Esophagus muscularis mucosa (tissue), 4 donors: Measurements from ENCODE around the gene ADSL. TPM values are rescaled to one million over a fixed set of nuclear protein-coding genes. Genes with fewer than 3 reads are reported as not detected.

Experiments
- DNase-seq: peaks from one replicate; pipeline ENCODE4 v3.0.0-alpha.2; 2017; ENCODE audit errors: extremely low spot score
- H3K27ac ChIP-seq, 4 donors: fragments of 200-600 bp; sonication (generic); replicated peaks in 1 of 4; 1 replicate in 3 of 4; 2 replicates in 1 of 4; pipeline ENCODE4 v1.5.1; 2016 to 2019; ENCODE audit warnings: mild to moderate bottlenecking in 1 of 4
- H3K27me3 ChIP-seq, 4 donors: fragments of 200-600 bp; sonication (generic); one replicate each; pipeline versions ENCODE4 v1.5.1 to v1.6.0; 2016 to 2019
- H3K36me3 ChIP-seq, 4 donors: fragments of 200-600 bp; sonication (generic); one replicate each; pipeline ENCODE4 v1.5.1; 2016 to 2019
- H3K4me1 ChIP-seq, 4 donors: fragments of 200-600 bp; sonication (generic); one replicate each; pipeline ENCODE4 v1.5.1; 2016 to 2019
- H3K4me3 ChIP-seq, 4 donors: fragments of 200-600 bp; sonication (generic); 1 replicate in 2 of 4; 2 replicates in 2 of 4; pipeline ENCODE4 v1.5.1; 2016 to 2019; ENCODE audit warnings: mild to moderate bottlenecking in 4 of 4, moderate library complexity in 1 of 4
- H3K9me3 ChIP-seq, 4 donors: fragments of 200-600 bp; sonication (generic); 1 replicate in 3 of 4; 2 replicates in 1 of 4; pipeline ENCODE4 v1.5.1; 2016 to 2019
- EP300 ChIP-seq: sonication (generic); formaldehyde crosslinking; IDR thresholded peaks from one replicate; pipeline ENCODE4 v1.6.1; 2017; ENCODE audit warnings: antibody characterized with exemption
- POLR2A ChIP-seq: fragments of 450-650 bp; IDR thresholded peaks from one replicate; pipeline ENCODE4 v1.6.1; 2017; ENCODE audit warnings: antibody characterized with exemption, moderate library complexity, mild to moderate bottlenecking, low read depth
- POLR2AphosphoS5 ChIP-seq, 2 donors: sonication (generic); formaldehyde crosslinking; IDR thresholded peaks; one replicate each; pipeline ENCODE4 v1.6.1; 2017; ENCODE audit warnings: antibody characterized with exemption in 2 of 2
- WGBS: methylation state at CpG from one replicate; pipeline ENCODE4 v1.1.5; 2018; 5-methylcytosine and 5-hydroxymethylcytosine counted together
- intact Hi-C: fragments of 100-400 bp; cut with DNase I; formaldehyde crosslinking; loops from one replicate; pipeline ENCODE4 v1.15.1; 2023
- total RNA-seq, 4 donors: library from RNA; depleted of rRNA; stranded (reverse); fragments of >200 nt; gene quantifications; one replicate each; pipeline versions ENCODE4 v1.1.0 to v1.2.1, GENCODE V29; 2016
- TF ChIP-seq, protein P1 (sequence below), 3 experiments: fragments of 200-600 bp in 2 of 3; fragments of 450-650 bp in 1 of 3; sonication (generic) in 2 of 3; IDR thresholded peaks; one replicate each; pipeline ENCODE4 v1.5.1; 2017 to 2019; ENCODE audit warnings: antibody characterized with exemption in 3 of 3, mild to moderate bottlenecking in 2 of 3, moderate library complexity in 1 of 3

ADSL gene
- total RNA-seq, 4 donors from 2014 or later, result 58.7 to 91.1 (median 76.3) TPM

DNA sequence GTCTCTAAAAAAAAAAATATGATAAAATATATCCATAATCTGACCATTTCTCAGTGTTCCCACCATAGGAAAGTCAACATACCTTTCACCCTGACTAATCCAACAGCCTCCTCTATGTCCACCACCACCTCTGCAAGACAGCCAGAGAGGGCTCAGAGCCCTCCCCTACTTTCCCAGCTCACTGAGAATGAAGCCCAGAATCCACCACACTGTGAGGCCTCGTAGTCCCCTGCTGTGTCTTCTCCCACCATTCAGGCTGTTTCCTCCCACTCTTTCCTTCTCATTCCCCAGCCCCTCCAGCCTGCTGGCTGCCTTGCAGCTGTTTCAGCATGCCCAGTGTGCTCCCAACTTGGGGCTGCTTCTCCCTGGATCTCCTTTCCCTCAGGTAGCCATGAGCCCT, 51.1 kb downstream of the ADSL start:
- DNase-seq, result no peak
- no peak overlapping the region for H3K27ac ChIP-seq
- no peaks in the 10 kb centered on the region for H3K27me3 ChIP-seq
- no peaks in the 10 kb centered on the region for H3K9me3 ChIP-seq
- WGBS, result 60% methylated on average over 1 of the region's 1 CpG
- peaks cover 0 to 18% (median 14%) of the 10 kb centered on the region in 4 donors for H3K4me1 ChIP-seq
- H3K36me3 ChIP-seq, result peaks cover 0 to 28% (median 22%) of the 10 kb centered on the region in 4 donors
- no peak overlapping the region for H3K4me3 ChIP-seq
- intact Hi-C loops, result no loop called here
- TF ChIP-seq POLR2AphosphoS5 (IDR thresholded peaks at IDR 0.05) (no peak), POLR2A (no peak), EP300 (no peak)
- TF ChIP-seq, protein P1, sequence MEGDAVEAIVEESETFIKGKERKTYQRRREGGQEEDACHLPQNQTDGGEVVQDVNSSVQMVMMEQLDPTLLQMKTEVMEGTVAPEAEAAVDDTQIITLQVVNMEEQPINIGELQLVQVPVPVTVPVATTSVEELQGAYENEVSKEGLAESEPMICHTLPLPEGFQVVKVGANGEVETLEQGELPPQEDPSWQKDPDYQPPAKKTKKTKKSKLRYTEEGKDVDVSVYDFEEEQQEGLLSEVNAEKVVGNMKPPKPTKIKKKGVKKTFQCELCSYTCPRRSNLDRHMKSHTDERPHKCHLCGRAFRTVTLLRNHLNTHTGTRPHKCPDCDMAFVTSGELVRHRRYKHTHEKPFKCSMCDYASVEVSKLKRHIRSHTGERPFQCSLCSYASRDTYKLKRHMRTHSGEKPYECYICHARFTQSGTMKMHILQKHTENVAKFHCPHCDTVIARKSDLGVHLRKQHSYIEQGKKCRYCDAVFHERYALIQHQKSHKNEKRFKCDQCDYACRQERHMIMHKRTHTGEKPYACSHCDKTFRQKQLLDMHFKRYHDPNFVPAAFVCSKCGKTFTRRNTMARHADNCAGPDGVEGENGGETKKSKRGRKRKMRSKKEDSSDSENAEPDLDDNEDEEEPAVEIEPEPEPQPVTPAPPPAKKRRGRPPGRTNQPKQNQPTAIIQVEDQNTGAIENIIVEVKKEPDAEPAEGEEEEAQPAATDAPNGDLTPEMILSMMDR (IDR thresholded peaks at IDR 0.05), result no peak

DNA sequence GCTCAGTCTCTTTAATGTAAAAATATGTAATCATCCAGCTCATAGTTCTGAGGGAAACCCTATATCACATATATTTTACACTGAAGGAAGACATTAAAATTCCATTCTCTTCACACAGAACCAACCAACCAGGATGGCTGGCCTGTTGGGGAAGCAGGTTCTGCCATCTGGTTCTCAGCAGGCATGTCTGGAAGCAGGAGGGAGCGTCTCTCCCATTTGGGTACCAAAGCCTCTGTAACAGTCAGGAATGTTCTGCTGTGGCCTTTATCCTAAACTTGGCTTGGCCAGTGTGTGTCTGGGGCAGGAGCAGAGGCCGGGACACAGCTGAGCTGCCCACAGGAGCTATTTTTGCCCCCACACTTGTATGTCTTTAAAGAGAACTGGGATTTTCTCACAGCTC, 53.3 kb downstream of the ADSL start:
- Histone ChIP-seq H3K27ac (no peak overlapping the region), H3K36me3 (peaks cover 2 to 49% (median 38%) of the 10 kb centered on the region in 4 donors), H3K9me3 (no peaks in the 10 kb centered on the region), H3K27me3 (no peaks in the 10 kb centered on the region), H3K4me1 (peaks cover 0 to 15% (median 8%) of the 10 kb centered on the region in 4 donors), H3K4me3 (no peak overlapping the region)
- intact Hi-C loops, result no loop called here
- WGBS, result 83% methylated on average over 2 of the region's 2 CpGs
- DNase-seq, result no peak
- no peak for TF ChIP-seq POLR2AphosphoS5 (IDR thresholded peaks at IDR 0.05)
- TF ChIP-seq POLR2A, result no peak

DNA sequence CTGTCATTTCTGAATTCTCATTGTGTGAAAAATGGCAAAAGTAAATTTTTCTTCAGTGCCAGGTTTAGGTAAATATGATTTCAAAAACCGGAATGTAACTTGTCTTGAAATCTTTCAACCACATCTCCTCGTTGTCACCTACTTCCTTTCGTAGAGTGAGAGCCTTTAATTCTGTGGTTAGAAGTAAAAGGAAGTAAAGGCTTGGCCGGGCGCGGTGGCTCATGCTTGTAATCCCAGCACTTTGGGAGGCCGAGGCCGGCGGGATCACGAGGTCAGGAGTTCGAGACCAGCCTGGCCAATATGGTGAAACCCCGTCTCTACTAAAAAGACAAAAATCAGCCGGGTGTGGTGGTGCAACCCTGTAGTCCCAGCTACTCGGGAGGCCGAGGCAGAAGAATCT, 53.9 kb downstream of the ADSL start:
- intact Hi-C loops, result no loop called here
- H3K36me3 ChIP-seq, result peaks cover 8 to 54% (median 43%) of the 10 kb centered on the region in 4 donors
- WGBS, result 88% methylated on average over 15 of the region's 15 CpGs
- TF ChIP-seq EP300 (no peak), POLR2A (no peak), POLR2AphosphoS5 (IDR thresholded peaks at IDR 0.05) (no peak)
- TF ChIP-seq, protein P1 (IDR thresholded peaks at IDR 0.05), result no peak
- H3K4me3 ChIP-seq, result no peak overlapping the region
- no peaks in the 10 kb centered on the region for H3K27me3 ChIP-seq
- no peak overlapping the region for H3K27ac ChIP-seq
- H3K4me1 ChIP-seq, result peaks cover 0 to 15% (median 8%) of the 10 kb centered on the region in 4 donors
- H3K9me3 ChIP-seq, result no peaks in the 10 kb centered on the region
- no peak for DNase-seq

DNA sequence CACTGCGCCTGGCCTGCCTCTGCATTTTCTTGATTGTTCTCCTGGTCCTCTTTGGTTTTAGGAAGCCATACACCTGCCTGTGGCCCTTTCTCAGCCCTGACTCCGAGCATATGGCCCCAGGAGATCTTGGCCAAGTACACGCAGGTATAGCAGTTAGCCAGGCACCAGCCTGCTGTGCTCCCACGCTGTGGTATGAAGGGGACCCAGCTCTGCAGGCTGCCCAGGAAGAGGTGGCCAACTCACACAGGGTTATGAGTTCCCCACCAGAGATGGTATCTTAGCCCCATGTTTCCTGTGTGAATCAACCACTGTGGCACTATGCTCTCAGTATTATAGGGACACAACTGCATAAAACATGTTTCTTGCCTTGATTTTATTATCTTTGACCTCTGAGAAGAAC, 55.2 kb downstream of the ADSL start:
- Histone ChIP-seq H3K4me1 (peaks cover 0 to 15% (median 8%) of the 10 kb centered on the region in 4 donors), H3K4me3 (no peak overlapping the region), H3K9me3 (no peaks in the 10 kb centered on the region), H3K27ac (no peak overlapping the region), H3K36me3 (peaks cover 19 to 62% (median 53%) of the 10 kb centered on the region in 4 donors), H3K27me3 (no peaks in the 10 kb centered on the region)
- DNase-seq, result no peak
- no peak for TF ChIP-seq EP300
- TF ChIP-seq, protein P1 (IDR thresholded peaks at IDR 0.05), result no peak
- TF ChIP-seq POLR2AphosphoS5 (IDR thresholded peaks at IDR 0.05), result no peak
- TF ChIP-seq POLR2A, result no peak
- intact Hi-C loops, result no loop called here
- 92% methylated on average over 3 of the region's 4 CpGs for whole genome bisulfite sequencing

DNA sequence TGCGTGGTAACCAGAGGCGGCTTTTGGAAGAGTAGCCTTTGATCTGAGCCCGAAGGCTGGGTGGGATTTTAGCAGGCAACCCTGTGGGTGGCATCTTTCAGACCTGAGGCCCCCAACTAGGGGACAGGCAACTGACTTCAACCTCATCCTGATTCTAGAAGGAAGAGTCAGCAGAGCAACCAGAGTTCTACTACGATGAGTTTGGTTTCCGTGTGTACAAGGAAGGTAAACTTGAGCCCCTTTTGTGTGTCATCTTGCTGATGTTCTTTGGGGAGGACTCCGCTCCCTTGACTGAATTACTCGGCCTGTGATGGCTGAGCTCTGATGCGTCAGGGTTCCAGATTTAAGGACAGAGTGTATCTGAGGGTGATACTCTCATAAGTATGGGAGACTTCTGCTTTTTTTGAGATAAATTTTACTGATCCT, 55.7 kb downstream of the ADSL start:
- intact Hi-C loops, result no loop called here
- peaks cover 0 to 15% (median 4%) of the 10 kb centered on the region in 4 donors for H3K4me1 ChIP-seq
- no peak overlapping the region for H3K4me3 ChIP-seq
- H3K27me3 ChIP-seq, result no peaks in the 10 kb centered on the region
- no peak for DNase-seq
- TF ChIP-seq, protein P1 (IDR thresholded peaks at IDR 0.05), result no peak
- TF ChIP-seq POLR2AphosphoS5 (IDR thresholded peaks at IDR 0.05), result no peak
- TF ChIP-seq POLR2A, result no peak
- TF ChIP-seq EP300, result no peak
- no peak overlapping the region for H3K27ac ChIP-seq
- no peaks in the 10 kb centered on the region for H3K9me3 ChIP-seq
- WGBS, result 87% methylated on average over 8 of the region's 8 CpGs
- H3K36me3 ChIP-seq, result peaks cover 23 to 66% (median 58%) of the 10 kb centered on the region in 4 donors
